Activated CD8-positive, alpha-beta memory T cell treated with anti-CD3 and anti-CD28 coated beads for 1 hour (primary cell): ENCODE results near the gene CYB561.

ENCODE experiments used
- DNase-seq, 2 donors: peaks; one replicate each; pipeline ENCODE4 v3.0.0-alpha.2; 2020; ENCODE audit warnings: low read depth in 1 of 2; ENCODE audit errors: extremely low read depth in 1 of 2

The CYB561 gene

DNA sequence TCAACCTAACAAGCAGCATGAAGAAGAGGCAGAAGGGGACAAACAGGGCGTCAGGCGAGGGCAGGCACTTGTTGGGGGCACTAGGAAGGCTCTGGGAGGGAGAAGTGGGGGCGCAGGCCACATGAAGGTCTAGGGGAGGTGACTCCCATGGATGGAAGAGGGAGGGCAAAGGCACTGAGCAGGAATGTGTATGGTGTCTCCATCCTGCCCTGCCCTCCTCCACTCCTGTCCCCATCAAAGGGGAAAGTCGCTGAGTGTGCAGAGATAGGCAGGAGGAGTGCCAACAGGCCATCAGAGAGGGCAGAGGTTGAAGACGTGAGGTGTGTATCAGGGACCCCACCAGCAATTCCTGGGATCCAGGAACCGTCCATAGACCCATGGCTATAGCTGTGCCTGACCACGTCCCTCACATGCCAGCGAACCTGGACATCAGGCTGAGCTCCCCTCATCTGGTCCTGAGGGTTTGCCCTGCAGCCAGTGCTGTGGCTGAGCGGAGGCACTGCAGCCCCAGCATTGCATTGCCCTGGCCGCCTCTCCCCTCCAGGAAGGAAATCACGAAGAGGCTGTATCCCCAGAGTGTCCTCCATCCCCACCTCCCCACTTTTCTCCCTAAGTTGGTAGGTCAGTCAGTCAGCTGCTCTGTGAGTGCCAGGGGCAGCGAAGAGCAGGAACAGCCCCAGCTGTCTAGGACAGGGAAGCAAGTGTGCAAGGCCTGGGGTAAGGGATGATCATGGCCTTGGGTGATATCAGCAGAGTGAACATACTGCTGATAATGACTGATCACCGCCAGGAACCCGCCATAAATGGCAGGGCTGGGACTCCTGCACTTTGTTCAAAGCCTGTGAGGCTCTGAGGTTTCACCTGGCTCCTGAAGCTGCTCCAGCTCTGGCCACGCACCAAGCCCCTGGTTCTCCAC is 6.2 kb upstream of the CYB561 start:
- no peak for DNase-seq

DNA sequence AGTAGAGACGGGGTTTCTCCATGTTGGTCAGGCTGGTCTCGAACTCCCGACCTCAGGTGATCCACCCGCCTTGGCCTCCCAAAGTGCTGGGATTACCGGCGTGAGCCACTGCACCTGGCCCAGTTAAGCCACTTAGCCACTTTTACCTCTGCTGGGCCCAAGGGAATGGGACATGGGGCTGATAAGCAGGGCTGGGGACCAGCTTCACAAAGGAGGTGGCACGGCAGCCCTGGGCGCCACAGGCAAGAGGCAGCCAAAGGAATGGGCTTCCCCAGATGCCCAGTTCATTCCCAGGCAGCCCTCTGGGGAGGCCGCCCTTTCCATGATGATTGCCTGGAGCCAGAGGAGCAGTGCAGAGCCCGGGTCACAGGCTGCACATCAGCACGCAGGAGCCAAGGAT is 5.0 kb upstream of the CYB561 start:
- DNase-seq: no peak

DNA sequence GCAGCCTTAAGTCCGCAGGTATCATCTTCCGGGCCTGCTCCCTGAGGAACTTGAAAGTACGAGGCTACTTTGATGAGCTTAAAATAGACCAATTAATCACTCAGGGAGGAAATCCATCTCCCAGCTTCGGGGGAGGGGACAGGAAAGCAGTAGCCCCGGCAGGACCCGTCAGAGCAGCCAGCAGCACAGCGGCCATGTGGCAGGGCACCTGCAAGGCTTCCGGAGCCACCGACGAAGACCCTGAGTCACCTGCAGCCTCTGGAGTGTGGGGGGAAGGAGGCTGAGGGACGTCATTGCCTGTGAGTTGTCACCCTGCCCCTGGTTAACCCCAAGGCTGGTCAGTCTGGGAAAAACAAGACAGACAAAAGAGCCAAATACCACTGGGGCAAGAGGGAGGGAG is 4.4 kb upstream of the CYB561 start:
- DNase-seq: no peak

DNA sequence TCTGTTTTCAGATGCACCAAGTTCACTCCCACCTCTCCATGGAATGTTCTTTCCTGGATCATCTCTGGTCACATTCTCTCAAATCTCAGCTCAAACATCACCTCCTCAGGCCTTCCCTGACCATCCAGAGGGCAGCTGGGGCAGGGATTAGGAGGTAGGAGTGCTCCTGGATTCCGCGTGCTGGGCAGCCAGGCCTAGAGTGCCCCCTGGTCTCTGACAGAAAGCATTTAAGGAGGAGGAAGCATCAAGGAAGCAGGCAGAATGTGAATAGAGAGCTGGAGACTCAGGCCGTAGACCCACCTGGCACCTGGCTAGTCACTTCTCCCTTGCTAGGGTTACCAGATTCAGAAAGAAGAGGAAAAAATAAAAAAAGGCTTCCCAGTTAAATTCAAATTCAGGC is 2.5 kb upstream of the CYB561 start:
- no peak for DNase-seq

DNA sequence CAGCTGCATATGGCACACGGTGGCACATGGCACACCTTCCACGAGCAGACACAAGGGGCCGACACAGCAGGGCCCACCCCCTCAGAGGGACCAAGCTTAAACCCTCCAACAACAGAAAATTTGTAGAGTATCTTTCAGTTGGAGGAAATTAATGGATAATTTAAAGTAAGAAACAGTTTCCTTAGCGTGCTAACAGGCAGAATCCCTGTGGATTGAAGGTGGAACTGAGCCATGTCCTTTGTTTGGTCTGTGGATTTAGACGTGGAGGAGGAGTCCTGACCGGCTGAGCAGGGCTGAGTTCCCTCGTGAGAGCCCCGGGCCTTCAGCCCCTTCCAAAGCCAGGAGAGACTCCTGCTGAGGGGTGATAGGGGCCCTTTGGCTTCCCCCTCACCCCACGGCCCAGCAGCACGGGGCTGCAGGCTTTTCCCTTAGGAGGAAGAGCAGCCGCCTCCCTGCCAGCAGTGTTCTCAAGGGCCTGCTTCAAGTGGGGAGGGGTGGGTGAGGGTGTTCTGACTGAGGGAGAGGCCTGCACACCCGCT is 1.4 kb upstream of the CYB561 start:
- no peak for DNase-seq

GRCh38 chr17:63446753-63447470 is 806 bp upstream of the CYB561 start:
- DNase-seq: no peak

DNA sequence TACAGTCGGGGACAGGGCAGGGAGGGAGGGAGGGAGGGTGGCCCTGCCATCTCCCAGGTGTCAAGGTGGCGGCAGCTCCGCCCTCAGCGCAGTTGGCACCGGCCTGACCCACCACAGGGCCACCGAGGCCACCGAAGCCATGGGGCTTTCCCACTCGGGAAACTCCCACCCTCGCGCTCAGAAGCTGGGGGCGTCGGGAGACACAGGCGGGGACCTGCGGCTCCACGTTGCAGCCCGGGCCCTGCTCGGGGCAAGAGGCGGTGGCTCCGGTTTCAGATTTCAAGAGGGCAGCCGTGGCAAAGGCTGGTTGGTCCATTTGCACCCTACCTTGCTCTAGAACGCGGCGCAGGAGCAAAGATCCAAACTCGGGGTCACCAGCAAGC is 544 bp downstream of the CYB561 start:
- DNase-seq: peak in 1 of 2 donors; percentile 21

- no peak for DNase-seq
Observed at GRCh38 chr17:63445065-63445464, 1.0 kb downstream of the CYB561 start.

DNA sequence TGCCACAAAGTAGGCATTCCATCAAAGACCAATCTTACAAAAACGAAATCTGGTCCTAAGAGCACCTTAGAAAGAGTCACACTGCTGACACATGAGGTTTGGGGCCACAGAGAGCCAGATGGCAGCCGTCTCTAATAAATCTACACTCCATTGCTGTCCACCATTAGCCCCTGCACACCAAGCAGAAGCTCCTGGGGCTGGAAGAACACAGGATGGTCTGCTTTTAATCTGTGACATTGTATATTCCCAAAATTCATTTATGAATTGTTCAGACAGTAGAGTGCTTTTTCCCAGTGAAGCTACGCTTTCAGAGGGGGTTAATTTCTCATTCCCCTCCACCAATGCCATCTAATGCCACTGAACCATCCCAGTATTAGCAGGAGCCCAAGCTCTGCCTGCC is 1.6 kb downstream of the CYB561 start:
- no peak for DNase-seq

DNA sequence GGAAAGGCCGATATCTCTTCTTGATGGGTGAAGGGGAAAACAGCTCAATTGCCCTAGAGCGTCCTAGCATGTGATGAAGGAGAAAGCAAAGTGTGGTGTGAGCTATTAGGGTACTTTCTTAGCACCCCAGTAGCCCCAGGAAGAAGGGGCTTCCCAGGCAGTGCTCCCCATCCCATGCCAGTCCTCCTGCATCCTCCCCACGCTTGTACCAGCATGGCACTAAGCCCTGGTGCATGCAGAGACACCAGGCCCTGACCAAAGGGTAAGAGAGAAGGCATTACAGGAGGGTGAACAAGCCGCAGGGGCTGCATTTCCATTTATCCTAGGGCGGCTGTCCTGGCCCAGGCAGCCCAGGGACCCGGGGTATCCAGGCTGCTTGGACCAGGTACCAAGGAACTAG is 3.1 kb downstream of the CYB561 start:
- no peak for DNase-seq

DNA sequence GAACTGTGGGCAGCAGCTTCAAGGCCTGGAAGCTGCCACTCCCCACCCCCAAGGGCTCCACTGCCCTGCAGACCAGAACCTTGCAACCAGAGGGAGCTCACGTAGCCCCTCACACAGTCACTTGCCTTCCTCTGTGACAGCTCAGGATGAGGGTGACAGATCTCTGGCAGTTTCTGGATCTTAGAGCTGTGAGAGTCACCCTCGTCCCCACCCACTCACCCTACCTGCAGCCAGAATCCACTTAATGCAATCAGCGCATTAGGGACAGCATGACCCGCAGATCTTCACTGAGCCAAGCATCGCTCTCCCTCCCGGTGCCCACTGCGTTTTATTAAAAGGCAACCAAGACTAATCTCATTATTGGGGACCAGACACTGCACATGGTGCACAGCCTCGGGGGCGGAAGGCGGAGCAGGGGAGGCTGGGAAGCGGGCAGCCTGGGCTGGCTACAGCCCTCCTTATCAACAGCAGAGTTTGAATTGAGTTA is 3.5 kb downstream of the CYB561 start:
- no peak for DNase-seq

GRCh38 chr17:63442074-63442473 is 4.0 kb downstream of the CYB561 start:
- DNase-seq: no peak

- DNase-seq: no peak
Observed at GRCh38 chr17:63441654-63442053, 4.5 kb downstream of the CYB561 start.

GRCh38 chr17:63440770-63441335 is 5.3 kb downstream of the CYB561 start:
- no peak for DNase-seq

DNA sequence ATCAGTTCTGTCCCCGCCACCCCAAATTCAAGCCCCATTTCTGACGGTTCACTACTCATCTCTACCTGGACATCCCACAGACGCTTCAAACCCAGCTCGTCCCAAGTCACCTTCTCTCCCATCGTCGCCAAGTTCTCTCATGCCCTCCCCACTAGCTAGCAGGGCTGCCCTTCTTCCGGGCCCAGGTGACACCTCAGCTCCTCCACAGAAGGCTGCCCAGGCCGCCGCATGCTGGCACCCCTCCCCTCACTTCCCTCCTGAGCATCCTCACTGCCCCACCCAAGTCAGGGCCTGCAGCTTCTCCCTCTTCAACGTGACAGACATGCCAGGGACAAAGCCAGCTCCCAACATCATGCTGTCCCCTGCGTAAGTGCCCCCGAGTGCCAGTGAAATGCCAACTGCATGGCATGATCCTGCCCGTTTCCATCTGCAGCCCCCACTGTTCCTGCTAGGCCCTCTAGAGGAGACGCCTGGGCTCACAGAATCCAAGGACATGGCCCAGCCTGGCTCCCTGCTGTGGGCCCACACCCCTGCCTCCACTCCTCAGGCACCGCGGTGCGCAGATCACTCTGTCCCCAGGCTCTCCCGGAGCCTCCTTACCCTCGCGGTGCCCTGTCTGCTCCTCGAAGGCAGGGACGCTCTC is 5.9 kb downstream of the CYB561 start:
- DNase-seq: no peak

DNA sequence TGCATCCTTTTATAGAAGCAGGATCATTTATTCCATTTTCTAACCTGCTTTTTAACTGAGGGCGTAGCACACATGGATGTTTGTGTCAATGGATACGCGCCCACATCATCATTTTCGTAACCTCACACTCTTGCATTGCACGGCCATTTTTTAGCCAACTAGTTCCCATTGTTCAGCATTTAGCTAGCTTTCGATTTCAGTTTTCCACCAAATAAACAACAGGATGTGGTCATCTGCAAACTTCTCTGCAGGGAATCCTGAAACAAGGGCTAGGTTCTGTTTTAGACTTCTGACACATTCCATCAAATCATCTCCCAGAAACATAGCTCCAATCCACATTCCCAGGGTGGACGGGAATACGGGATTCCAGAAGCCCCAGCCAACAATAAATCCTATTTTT is 6.4 kb downstream of the CYB561 start:
- DNase-seq: no peak

- no peak for DNase-seq
Observed at GRCh38 chr17:63438092-63439051, 7.7 kb downstream of the CYB561 start.

DNA sequence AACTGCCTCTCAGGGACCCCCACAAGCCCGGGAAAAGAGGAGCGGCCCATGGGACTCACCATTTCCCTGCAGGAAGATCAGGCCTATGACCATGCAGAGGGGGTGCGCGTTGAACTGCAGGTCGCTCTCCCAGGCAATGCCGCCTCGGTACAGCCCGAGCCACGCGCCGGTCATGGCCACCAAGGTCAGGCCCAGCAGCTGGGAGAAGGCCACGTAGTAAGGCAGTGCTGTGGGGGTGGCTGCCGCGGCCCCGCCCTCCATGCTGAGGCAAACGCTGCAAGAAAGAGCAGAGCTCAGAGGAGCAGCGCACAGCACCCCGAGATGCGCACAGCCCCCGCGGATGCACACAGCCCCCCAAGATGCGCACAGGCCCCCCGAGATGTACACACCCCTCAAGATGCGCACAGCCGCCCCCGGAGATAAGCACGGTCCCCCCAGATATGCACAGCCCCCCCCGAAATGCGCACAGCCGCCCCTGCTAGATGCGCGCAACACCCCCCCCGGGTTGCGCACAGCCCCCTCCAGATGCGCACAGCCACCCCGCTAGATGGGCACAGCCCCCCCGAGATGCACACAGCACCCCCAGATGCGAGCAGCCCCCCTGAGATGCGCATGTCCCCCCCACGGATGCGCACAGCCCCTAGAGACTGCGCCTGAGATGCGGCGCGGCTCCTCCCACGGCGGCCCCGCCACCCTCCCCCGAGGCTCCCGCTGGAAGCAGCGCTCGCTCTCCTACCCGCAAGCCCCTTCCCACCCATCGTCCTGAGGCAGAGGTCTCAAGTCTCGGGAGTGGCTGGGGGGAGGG is 8.6 kb downstream of the CYB561 start:
- DNase-seq: no peak

GRCh38 chr17:63436523-63437110 is 9.5 kb downstream of the CYB561 start:
- DNase-seq: no peak
